Fibroblast of the aortic adventitia (primary cell): ENCODE measurements around the gene TBX3. TPM values are rescaled to one million over a fixed set of nuclear protein-coding genes. Genes with fewer than 3 reads are reported as not detected.

ENCODE experiments used
- DNase-seq: peaks from one replicate; pipeline ENCODE4 v3.0.0-alpha.2; 2010; ENCODE audit warnings: low read depth
- H3K4me3 ChIP-seq: 2 replicates; pipeline ENCODE4 v1.5.1; 2011; ENCODE audit warnings: low read depth, mild to moderate bottlenecking, control low read depth, low read length, moderate library complexity
- total RNA-seq: library from RNA; depleted of rRNA; stranded (reverse); fragments of >200 nt; gene quantifications from 2 replicates; pipeline ENCODE4 v1.2.3, GENCODE V29; 2012; ENCODE audit warnings: low replicate concordance
- TF ChIP-seq, protein P1 (sequence below): IDR thresholded peaks from 2 replicates; pipeline ENCODE4 v1.5.1; 2011; ENCODE audit warnings: mild to moderate bottlenecking, low read length, control low read depth, inconsistent platforms; ENCODE audit not compliant: insufficient read depth

TBX3 gene
- total RNA-seq, 1 donor: 5.7 TPM

DNA sequence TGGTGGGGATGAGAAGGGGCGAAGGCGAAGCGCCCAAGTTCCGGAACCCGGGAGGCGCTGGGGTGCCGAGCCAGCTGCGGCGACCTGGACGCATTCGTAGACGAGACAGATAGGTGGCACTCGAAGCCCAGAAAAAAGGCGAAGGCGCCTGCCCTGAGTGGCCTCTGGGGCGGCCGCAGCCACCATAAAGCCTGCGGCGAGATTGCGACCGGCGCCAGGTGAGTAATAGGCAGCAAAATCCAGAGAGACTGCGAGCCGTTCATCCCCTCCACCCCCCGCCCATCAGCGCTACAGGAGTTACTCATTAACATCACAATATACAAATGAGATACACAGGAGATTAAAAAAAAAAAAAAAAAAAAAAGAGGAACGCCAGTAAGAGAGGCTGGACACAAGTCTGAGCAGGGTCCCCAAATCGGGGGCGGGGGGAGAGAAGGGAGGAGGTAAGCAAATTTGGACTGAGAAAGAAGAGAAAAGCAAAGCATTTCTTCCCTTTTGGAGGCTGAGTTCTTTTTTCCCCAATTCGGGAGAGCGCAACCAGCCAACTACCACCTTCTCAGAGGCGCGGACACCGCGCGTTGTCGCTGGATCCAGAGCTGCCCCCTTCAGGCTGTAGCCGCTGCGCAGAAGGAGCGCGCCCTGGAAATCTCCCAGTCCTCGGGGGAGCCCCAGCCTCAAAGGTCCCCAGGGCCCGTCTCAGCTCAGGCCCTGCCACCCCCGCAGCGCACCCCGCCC lies 15.7 kb downstream of the TBX3 start:
- peak; percentile 75 for DNase-seq
- peak overlapping the region; percentile 68 for H3K4me3 ChIP-seq
- TF ChIP-seq, protein P1, sequence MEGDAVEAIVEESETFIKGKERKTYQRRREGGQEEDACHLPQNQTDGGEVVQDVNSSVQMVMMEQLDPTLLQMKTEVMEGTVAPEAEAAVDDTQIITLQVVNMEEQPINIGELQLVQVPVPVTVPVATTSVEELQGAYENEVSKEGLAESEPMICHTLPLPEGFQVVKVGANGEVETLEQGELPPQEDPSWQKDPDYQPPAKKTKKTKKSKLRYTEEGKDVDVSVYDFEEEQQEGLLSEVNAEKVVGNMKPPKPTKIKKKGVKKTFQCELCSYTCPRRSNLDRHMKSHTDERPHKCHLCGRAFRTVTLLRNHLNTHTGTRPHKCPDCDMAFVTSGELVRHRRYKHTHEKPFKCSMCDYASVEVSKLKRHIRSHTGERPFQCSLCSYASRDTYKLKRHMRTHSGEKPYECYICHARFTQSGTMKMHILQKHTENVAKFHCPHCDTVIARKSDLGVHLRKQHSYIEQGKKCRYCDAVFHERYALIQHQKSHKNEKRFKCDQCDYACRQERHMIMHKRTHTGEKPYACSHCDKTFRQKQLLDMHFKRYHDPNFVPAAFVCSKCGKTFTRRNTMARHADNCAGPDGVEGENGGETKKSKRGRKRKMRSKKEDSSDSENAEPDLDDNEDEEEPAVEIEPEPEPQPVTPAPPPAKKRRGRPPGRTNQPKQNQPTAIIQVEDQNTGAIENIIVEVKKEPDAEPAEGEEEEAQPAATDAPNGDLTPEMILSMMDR: peak; percentile 61

GRCh38 chr12:114667669-114668150 lies 16.3 kb downstream of the TBX3 start:
- peak overlapping the region; percentile 68 for H3K4me3 ChIP-seq
- DNase-seq: no peak
- TF ChIP-seq, protein P1: no peak

- no peak overlapping the region for H3K4me3 ChIP-seq
- TF ChIP-seq, protein P1: no peak
- no peak for DNase-seq
Measured at GRCh38 chr12:114666746-114667668, 17.0 kb downstream of the TBX3 start.

DNA sequence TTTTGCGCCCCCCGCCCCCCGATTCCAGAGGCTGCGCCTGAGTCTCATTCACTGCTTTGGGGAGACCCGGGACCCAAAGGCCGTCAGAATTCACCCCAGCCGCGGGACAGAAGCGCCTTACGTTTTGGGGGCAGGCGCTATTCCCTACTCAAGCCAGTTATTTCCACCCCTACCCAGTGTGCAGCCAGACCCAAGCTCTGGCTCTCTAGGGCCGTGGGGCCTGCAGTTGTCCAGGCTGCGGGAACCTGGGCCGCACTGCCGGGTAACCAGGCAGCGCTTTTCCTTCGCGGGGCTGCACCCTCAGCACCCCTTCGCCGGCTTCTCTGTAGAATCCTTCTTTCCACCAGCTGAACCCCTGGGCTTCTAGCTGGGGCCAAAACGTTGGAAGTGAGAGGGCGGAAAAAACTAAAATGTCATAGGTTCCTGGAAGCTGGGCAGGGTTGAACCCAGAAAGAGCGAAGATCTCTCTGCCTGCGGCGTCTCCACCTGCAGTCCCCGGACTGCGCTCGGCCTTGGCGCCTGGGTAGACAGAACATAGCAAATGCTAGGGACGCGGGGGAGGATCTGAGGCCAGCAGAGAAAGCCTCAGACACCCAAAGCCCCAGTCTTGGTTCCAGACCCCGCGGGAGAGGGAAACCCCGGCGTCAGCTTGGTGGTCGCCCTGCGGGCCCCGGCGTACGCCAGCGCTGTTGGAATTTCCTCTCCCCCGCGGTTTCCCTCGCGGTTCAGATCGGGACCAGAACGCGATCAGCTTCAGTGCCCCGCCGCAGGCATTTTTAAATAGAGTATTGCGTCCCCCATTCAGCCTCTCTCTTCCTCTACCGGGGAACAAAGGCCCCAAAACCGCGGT lies 18.3 kb downstream of the TBX3 start:
- no peak overlapping the region for H3K4me3 ChIP-seq
- TF ChIP-seq, protein P1: no peak
- no peak for DNase-seq

DNA sequence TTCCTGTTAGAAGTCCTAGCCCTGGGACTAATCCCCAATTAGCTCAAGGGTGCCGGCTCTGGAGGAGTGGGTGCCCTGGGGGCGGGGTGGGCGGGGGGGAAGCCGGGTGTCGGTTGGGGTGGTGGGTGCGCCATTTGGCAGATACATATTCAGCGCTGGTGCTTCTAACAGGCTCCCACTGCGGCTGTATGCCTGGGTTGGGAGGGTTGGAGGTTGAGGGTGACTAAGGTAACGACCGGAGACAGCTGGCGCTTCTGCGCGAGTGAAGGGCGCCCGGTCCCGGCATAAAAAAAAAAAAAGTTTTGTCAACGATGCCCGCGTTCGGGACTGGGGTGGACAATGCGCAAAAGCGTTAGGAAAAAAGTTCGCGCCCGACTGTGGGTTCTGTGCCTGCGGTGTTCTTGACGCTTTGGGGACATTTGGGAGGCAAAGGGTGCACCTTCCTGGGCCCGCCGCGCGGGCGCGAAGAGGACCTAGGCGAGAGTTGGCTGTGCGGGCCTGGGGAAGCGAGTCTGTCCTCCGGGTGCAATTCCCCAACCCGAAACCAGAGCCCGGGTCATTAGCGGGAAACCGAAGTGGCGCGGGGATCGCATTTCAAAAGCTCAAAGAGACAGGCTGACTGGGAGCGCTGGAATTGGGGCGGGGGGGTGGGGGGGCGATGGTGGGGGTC lies 19.2 kb downstream of the TBX3 start:
- H3K4me3 ChIP-seq: peak overlapping the region; percentile 32
- TF ChIP-seq, protein P1: peak; percentile 20
- DNase-seq: no peak
